MM.1S (cell line): ENCODE measurements around the gene GSG1L.

Experiments
- DNase-seq: peaks from one replicate; pipeline ENCODE4 v3.0.0-alpha.2; 2015
- H2AFZ ChIP-seq: fragments of 300-600 bp; sonication (generic); 2 replicates; pipeline ENCODE4 v1.6.0; 2016; ENCODE audit warnings: antibody characterized with exemption, low read length
- H3F3A ChIP-seq: fragments of 300-600 bp; sonication (generic); 2 replicates; pipeline ENCODE4 v1.6.1; 2016; ENCODE audit warnings: mild to moderate bottlenecking, antibody characterized with exemption, low read length, moderate library complexity, mixed read lengths; ENCODE audit not compliant: insufficient read depth
- H3K27ac ChIP-seq: fragments of 300-600 bp; sonication (generic); 2 replicates; pipeline ENCODE4 v1.5.1; 2016; ENCODE audit warnings: mild to moderate bottlenecking, low read length
- H3K27me3 ChIP-seq: fragments of 300-600 bp; sonication (generic); replicated peaks from 2 replicates; pipeline ENCODE4 v1.6.0; 2016; ENCODE audit warnings: low read length; ENCODE audit not compliant: insufficient read depth
- H3K36me3 ChIP-seq: fragments of 300-600 bp; sonication (generic); replicated peaks from 2 replicates; pipeline ENCODE4 v1.6.1; 2016; ENCODE audit warnings: mild to moderate bottlenecking, low read length, mixed read lengths; ENCODE audit not compliant: insufficient read depth
- H3K4me1 ChIP-seq: fragments of 300-600 bp; sonication (generic); 2 replicates; pipeline ENCODE4 v1.6.1; 2016; ENCODE audit warnings: low read length, mixed read lengths
- H3K4me2 ChIP-seq: fragments of 300-600 bp; sonication (generic); 2 replicates; pipeline ENCODE4 v1.6.0; 2016; ENCODE audit warnings: low read depth, low read length
- H3K4me3 ChIP-seq: fragments of 300-600 bp; sonication (generic); 2 replicates; pipeline ENCODE4 v1.5.1; 2016; ENCODE audit warnings: low read length, mixed read lengths
- H3K79me2 ChIP-seq: fragments of 300-600 bp; sonication (generic); 2 replicates; pipeline ENCODE4 v1.6.1; 2016; ENCODE audit warnings: mixed run types, low read length, mixed read lengths
- H3K9ac ChIP-seq: fragments of 300-600 bp; sonication (generic); 2 replicates; pipeline ENCODE4 v1.6.1; 2016; ENCODE audit warnings: low read length, mixed read lengths
- H3K9me2 ChIP-seq: fragments of 300-600 bp; sonication (generic); replicated peaks from 2 replicates; pipeline ENCODE4 v1.6.1; 2016; ENCODE audit warnings: mild to moderate bottlenecking, low read length, mixed read lengths; ENCODE audit not compliant: insufficient read depth
- H3K9me3 ChIP-seq: fragments of 300-600 bp; sonication (generic); replicated peaks from 2 replicates; pipeline ENCODE4 v1.6.1; 2016; ENCODE audit warnings: mild to moderate bottlenecking, low read length, mixed read lengths; ENCODE audit not compliant: insufficient read depth
- H4K20me1 ChIP-seq: fragments of 300-600 bp; sonication (generic); 2 replicates; pipeline ENCODE4 v1.6.1; 2016; ENCODE audit warnings: mild to moderate bottlenecking, low read length, moderate library complexity, mixed read lengths; ENCODE audit not compliant: insufficient read depth
- CTCF ChIP-seq: fragments of 300-600 bp; sonication (generic); IDR thresholded peaks from 2 replicates; pipeline ENCODE4 v1.5.1; 2016; ENCODE audit warnings: antibody characterized with exemption, low read length, mixed read lengths
- EZH2 ChIP-seq: fragments of 300-600 bp; sonication (generic); optimal IDR thresholded peaks from 2 replicates; pipeline ENCODE3; 2017; ENCODE audit warnings: low read depth, mild to moderate bottlenecking, antibody characterized with exemption, low read length, mixed read lengths
- EZH2phosphoT487 ChIP-seq: fragments of 300-600 bp; sonication (generic); IDR thresholded peaks from 2 replicates; pipeline ENCODE4 v1.6.1; 2018; ENCODE audit warnings: antibody characterized with exemption, low read length

The GSG1L gene

GRCh38 chr16:28025631-28026030 lies 37.9 kb downstream of the GSG1L start:
- no peak overlapping the region for H3K27ac ChIP-seq
- H3K27me3 ChIP-seq: peaks cover 18% of the 10 kb centered on the region
- H4K20me1 ChIP-seq: no peaks in the 10 kb centered on the region
- no peak overlapping the region for H2AFZ ChIP-seq
- no peak overlapping the region for H3K9ac ChIP-seq
- H3K4me3 ChIP-seq: no peak overlapping the region
- H3K9me3 ChIP-seq: no peaks in the 10 kb centered on the region
- H3K79me2 ChIP-seq: no peaks in the 10 kb centered on the region
- DNase-seq: no peak
- no peaks in the 10 kb centered on the region for H3K9me2 ChIP-seq
- TF ChIP-seq EZH2phosphoT487 (no peak), CTCF (no peak), EZH2 (no peak)
- H3K4me1 ChIP-seq: no peaks in the 10 kb centered on the region
- H3K36me3 ChIP-seq: no peaks in the 10 kb centered on the region
- no peak overlapping the region for H3K4me2 ChIP-seq
- no peaks in the 10 kb centered on the region for H3F3A ChIP-seq

- Histone ChIP-seq H3K4me2 (peak overlapping the region; percentile 33), H3K4me1 (no peaks in the 10 kb centered on the region), H3K4me3 (no peak overlapping the region), H3K9ac (no peak overlapping the region), H3K9me3 (no peaks in the 10 kb centered on the region), H3K79me2 (no peaks in the 10 kb centered on the region), H3K27me3 (peaks cover 32% of the 10 kb centered on the region), H2AFZ (no peak overlapping the region), H3K27ac (no peak overlapping the region), H3K9me2 (no peaks in the 10 kb centered on the region), H3K36me3 (no peaks in the 10 kb centered on the region), H4K20me1 (no peaks in the 10 kb centered on the region), H3F3A (no peaks in the 10 kb centered on the region)
- TF ChIP-seq EZH2 (no peak), EZH2phosphoT487 (no peak), CTCF (no peak)
- DNase-seq: no peak
Observed at GRCh38 chr16:28019218-28019617, 44.3 kb downstream of the GSG1L start.

DNA sequence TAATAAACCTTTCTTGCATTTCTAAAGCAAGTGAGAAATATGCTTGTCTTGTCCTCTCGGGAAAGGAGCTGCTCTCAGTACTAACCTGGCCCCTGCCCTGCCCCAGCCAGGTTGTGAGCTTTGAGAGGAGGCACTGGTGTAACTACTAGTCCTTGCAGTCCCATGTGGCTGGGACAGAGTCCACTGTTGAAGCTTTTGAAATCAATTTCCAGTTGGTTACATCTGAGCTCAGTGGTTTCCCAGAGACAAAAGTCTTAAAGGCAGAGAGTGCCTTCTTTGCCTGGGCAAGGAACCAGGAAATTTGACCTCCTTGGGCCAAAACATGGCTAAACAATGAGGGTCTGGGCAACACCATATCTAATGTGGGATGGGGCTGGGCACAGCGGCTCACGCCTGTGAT lies 48.7 kb downstream of the GSG1L start:
- H3K27ac ChIP-seq: no peak overlapping the region
- no peaks in the 10 kb centered on the region for H4K20me1 ChIP-seq
- DNase-seq: no peak
- H3K79me2 ChIP-seq: no peaks in the 10 kb centered on the region
- no peaks in the 10 kb centered on the region for H3K9me2 ChIP-seq
- no peaks in the 10 kb centered on the region for H3K4me1 ChIP-seq
- no peak overlapping the region for H3K4me3 ChIP-seq
- no peaks in the 10 kb centered on the region for H3K9me3 ChIP-seq
- TF ChIP-seq CTCF: no peak
- no peak for TF ChIP-seq EZH2phosphoT487
- TF ChIP-seq EZH2: no peak
- no peak overlapping the region for H3K9ac ChIP-seq
- H3K4me2 ChIP-seq: no peak overlapping the region
- no peaks in the 10 kb centered on the region for H3K36me3 ChIP-seq
- H2AFZ ChIP-seq: no peak overlapping the region
- peaks cover 51% of the 10 kb centered on the region for H3K27me3 ChIP-seq
- H3F3A ChIP-seq: no peaks in the 10 kb centered on the region

DNA sequence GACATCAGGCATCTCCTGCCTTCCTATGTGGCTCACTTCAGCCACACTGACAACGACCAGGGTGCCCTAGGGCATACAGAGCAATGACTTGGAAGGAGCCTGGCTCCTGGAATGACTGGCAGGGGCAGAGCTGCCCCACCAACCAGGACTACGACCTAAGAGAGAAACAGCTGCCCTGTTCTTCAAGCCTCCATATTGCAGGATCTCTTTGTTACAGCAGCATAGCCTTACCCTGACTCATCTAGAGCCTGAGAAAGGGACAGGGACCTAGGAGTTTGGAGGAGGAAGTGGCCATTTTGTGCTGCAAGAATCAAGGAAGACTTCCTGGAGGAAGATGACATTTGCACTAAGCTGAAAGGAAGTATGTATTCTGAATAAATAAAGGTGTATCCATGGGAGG lies 49.6 kb downstream of the GSG1L start:
- Histone ChIP-seq H3K9ac (no peak overlapping the region), H3F3A (no peaks in the 10 kb centered on the region), H3K4me2 (no peak overlapping the region), H3K79me2 (no peaks in the 10 kb centered on the region), H3K36me3 (no peaks in the 10 kb centered on the region), H3K9me2 (no peaks in the 10 kb centered on the region), H3K4me1 (no peaks in the 10 kb centered on the region), H3K27ac (no peak overlapping the region), H3K9me3 (no peaks in the 10 kb centered on the region), H3K27me3 (peaks cover 61% of the 10 kb centered on the region), H4K20me1 (no peaks in the 10 kb centered on the region), H3K4me3 (no peak overlapping the region), H2AFZ (no peak overlapping the region)
- TF ChIP-seq EZH2phosphoT487 (no peak), EZH2 (no peak), CTCF (no peak)
- no peak for DNase-seq
